MM.1S (cell line): ENCODE data around the gene ASB10.

Source experiments
- DNase-seq: peaks from one replicate; pipeline ENCODE4 v3.0.0-alpha.2; 2015
- H2AFZ ChIP-seq: fragments of 300-600 bp; sonication (generic); 2 replicates; pipeline ENCODE4 v1.6.0; 2016; ENCODE audit warnings: antibody characterized with exemption, low read length
- H3F3A ChIP-seq: fragments of 300-600 bp; sonication (generic); 2 replicates; pipeline ENCODE4 v1.6.1; 2016; ENCODE audit warnings: mild to moderate bottlenecking, antibody characterized with exemption, low read length, moderate library complexity, mixed read lengths; ENCODE audit not compliant: insufficient read depth
- H3K27ac ChIP-seq: fragments of 300-600 bp; sonication (generic); 2 replicates; pipeline ENCODE4 v1.5.1; 2016; ENCODE audit warnings: mild to moderate bottlenecking, low read length
- H3K27me3 ChIP-seq: fragments of 300-600 bp; sonication (generic); replicated peaks from 2 replicates; pipeline ENCODE4 v1.6.0; 2016; ENCODE audit warnings: low read length; ENCODE audit not compliant: insufficient read depth
- H3K36me3 ChIP-seq: fragments of 300-600 bp; sonication (generic); replicated peaks from 2 replicates; pipeline ENCODE4 v1.6.1; 2016; ENCODE audit warnings: mild to moderate bottlenecking, low read length, mixed read lengths; ENCODE audit not compliant: insufficient read depth
- H3K4me1 ChIP-seq: fragments of 300-600 bp; sonication (generic); 2 replicates; pipeline ENCODE4 v1.6.1; 2016; ENCODE audit warnings: low read length, mixed read lengths
- H3K4me2 ChIP-seq: fragments of 300-600 bp; sonication (generic); 2 replicates; pipeline ENCODE4 v1.6.0; 2016; ENCODE audit warnings: low read depth, low read length
- H3K4me3 ChIP-seq: fragments of 300-600 bp; sonication (generic); 2 replicates; pipeline ENCODE4 v1.5.1; 2016; ENCODE audit warnings: low read length, mixed read lengths
- H3K79me2 ChIP-seq: fragments of 300-600 bp; sonication (generic); 2 replicates; pipeline ENCODE4 v1.6.1; 2016; ENCODE audit warnings: mixed run types, low read length, mixed read lengths
- H3K9ac ChIP-seq: fragments of 300-600 bp; sonication (generic); 2 replicates; pipeline ENCODE4 v1.6.1; 2016; ENCODE audit warnings: low read length, mixed read lengths
- H3K9me2 ChIP-seq: fragments of 300-600 bp; sonication (generic); replicated peaks from 2 replicates; pipeline ENCODE4 v1.6.1; 2016; ENCODE audit warnings: mild to moderate bottlenecking, low read length, mixed read lengths; ENCODE audit not compliant: insufficient read depth
- H3K9me3 ChIP-seq: fragments of 300-600 bp; sonication (generic); replicated peaks from 2 replicates; pipeline ENCODE4 v1.6.1; 2016; ENCODE audit warnings: mild to moderate bottlenecking, low read length, mixed read lengths; ENCODE audit not compliant: insufficient read depth
- H4K20me1 ChIP-seq: fragments of 300-600 bp; sonication (generic); 2 replicates; pipeline ENCODE4 v1.6.1; 2016; ENCODE audit warnings: mild to moderate bottlenecking, low read length, moderate library complexity, mixed read lengths; ENCODE audit not compliant: insufficient read depth
- EZH2 ChIP-seq: fragments of 300-600 bp; sonication (generic); optimal IDR thresholded peaks from 2 replicates; pipeline ENCODE3; 2017; ENCODE audit warnings: low read depth, mild to moderate bottlenecking, antibody characterized with exemption, low read length, mixed read lengths
- EZH2phosphoT487 ChIP-seq: fragments of 300-600 bp; sonication (generic); IDR thresholded peaks from 2 replicates; pipeline ENCODE4 v1.6.1; 2018; ENCODE audit warnings: antibody characterized with exemption, low read length
- TF ChIP-seq, protein P1 (sequence below): fragments of 300-600 bp; sonication (generic); IDR thresholded peaks from 2 replicates; pipeline ENCODE4 v1.5.1; 2016; ENCODE audit warnings: antibody characterized with exemption, low read length, mixed read lengths

ASB10 gene

DNA sequence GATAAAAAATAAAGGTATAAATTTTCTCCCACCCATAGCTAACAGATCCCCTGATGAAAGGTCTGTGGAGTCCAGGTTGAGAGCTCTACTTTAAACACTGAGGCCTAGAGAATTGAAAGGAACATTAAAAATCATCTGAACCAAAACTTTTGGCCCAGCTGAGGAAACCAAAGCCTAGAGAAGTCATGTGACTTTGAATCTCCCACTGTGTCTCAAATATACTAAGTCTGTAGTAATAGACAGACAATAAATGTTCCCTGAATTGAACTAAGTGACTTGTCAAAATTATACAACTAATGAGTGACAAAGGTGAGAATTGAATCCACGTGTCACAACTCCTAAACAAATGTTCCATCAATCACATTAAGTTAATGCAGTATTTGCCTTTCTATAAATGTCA is 25.3 kb downstream of the ASB10 start:
- Histone ChIP-seq H3F3A (no peaks in the 10 kb centered on the region), H3K79me2 (no peaks in the 10 kb centered on the region), H3K36me3 (no peaks in the 10 kb centered on the region), H3K4me3 (no peak overlapping the region), H3K4me1 (no peaks in the 10 kb centered on the region), H2AFZ (no peak overlapping the region), H3K9me2 (no peaks in the 10 kb centered on the region), H4K20me1 (no peaks in the 10 kb centered on the region), H3K27ac (no peak overlapping the region), H3K9ac (no peak overlapping the region), H3K4me2 (no peak overlapping the region), H3K9me3 (no peaks in the 10 kb centered on the region), H3K27me3 (peaks cover 27% of the 10 kb centered on the region)
- no peak for DNase-seq
- TF ChIP-seq EZH2 (no peak), EZH2phosphoT487 (no peak)
- TF ChIP-seq, protein P1, sequence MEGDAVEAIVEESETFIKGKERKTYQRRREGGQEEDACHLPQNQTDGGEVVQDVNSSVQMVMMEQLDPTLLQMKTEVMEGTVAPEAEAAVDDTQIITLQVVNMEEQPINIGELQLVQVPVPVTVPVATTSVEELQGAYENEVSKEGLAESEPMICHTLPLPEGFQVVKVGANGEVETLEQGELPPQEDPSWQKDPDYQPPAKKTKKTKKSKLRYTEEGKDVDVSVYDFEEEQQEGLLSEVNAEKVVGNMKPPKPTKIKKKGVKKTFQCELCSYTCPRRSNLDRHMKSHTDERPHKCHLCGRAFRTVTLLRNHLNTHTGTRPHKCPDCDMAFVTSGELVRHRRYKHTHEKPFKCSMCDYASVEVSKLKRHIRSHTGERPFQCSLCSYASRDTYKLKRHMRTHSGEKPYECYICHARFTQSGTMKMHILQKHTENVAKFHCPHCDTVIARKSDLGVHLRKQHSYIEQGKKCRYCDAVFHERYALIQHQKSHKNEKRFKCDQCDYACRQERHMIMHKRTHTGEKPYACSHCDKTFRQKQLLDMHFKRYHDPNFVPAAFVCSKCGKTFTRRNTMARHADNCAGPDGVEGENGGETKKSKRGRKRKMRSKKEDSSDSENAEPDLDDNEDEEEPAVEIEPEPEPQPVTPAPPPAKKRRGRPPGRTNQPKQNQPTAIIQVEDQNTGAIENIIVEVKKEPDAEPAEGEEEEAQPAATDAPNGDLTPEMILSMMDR: no peak

DNA sequence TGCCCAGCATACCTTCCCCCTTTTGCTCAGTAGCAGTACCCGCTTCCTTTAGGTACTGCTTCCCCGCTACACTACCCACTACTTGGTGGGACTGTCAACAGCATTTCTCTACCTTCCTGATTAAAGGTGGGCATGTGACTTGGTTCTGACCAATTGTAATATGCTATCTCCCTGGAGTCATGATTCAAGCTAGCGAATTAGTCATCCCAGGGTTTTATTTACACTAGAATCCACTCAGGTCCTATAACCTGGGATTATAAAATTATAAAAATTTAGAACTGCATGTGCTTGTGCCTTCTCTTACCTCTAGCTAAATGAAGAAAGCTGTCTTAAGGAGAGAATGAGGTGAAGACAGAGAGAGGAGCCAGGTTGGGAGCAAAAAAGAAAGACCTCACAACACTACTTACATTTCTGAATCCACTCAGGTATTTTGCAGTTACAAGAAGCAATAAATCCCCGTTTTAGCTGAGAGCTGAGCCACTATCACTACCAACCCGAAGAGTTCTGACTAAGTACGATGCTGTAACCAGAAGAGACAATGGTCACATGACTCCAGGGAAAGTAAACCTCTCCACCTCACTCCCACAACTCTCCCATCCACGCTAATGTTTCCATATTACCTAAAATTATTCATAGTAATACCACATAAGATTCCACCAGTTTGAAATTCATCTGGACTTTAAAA is 29.3 kb downstream of the ASB10 start:
- Histone ChIP-seq H3K27me3 (no peaks in the 10 kb centered on the region), H3K9ac (no peak overlapping the region), H3K4me2 (no peak overlapping the region), H3K4me3 (no peak overlapping the region), H3K9me3 (no peaks in the 10 kb centered on the region), H4K20me1 (no peaks in the 10 kb centered on the region), H3K4me1 (no peaks in the 10 kb centered on the region), H2AFZ (no peak overlapping the region), H3F3A (no peaks in the 10 kb centered on the region), H3K9me2 (no peaks in the 10 kb centered on the region), H3K27ac (no peak overlapping the region), H3K36me3 (no peaks in the 10 kb centered on the region), H3K79me2 (no peaks in the 10 kb centered on the region)
- no peak for TF ChIP-seq EZH2
- TF ChIP-seq, protein P1: no peak
- no peak for TF ChIP-seq EZH2phosphoT487
- no peak for DNase-seq

DNA sequence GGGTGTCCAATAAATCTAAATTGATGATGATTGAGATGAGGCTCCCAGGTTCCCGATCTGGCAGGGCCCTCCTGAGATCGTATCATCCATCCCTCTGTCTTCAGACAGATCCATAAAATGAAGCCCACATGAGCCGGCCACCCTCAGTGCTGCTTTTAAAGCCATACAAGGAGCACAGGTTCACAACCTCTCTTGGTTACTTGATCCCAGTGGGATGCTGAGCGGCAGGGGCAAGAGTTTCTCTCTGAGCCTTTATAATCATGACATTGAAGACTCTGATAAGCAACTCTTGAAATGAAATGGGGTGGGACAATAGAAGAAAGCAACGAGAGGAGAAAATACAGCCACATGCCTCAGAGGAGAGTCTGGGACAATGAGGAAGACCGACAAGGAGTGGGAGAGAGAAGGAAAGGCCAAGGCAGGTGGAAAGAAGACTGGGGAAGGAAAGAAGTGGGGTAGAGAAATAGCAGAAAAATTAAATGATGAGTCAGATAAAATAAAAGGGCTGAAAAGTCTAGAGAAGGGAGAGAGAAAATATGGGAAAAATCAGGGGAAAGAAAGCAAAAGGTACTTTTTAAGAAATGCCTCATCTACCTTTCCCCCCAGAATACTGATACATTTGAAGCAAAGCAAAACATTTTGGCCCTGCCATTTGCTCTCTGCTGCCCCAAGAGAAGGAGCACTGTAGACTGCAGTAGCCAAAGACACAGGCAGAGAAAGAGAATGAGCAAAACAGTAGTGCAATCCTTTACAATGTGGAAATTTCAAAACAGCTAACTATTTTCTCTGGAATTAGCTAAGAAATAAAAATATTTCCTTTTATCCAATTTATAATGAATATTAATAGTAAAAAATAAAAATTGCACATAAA is 34.2 kb downstream of the ASB10 start:
- Histone ChIP-seq H3K27me3 (no peaks in the 10 kb centered on the region), H3K9me3 (no peaks in the 10 kb centered on the region), H2AFZ (no peak overlapping the region), H3K4me2 (no peak overlapping the region), H3F3A (no peaks in the 10 kb centered on the region), H3K9me2 (no peaks in the 10 kb centered on the region), H3K4me3 (no peak overlapping the region), H4K20me1 (no peaks in the 10 kb centered on the region), H3K27ac (no peak overlapping the region), H3K79me2 (no peaks in the 10 kb centered on the region), H3K36me3 (no peaks in the 10 kb centered on the region), H3K4me1 (no peaks in the 10 kb centered on the region), H3K9ac (no peak overlapping the region)
- no peak for DNase-seq
- TF ChIP-seq EZH2 (no peak), EZH2phosphoT487 (no peak)
- TF ChIP-seq, protein P1: no peak
